ENCODE measurements around the gene FAM3C.
"Not testable (repeated sequence)": the region's sequence is repeated elsewhere in the genome, so short reads cannot be mapped to it uniquely, and the experiment has no call there.

Gene FAM3C

DNA sequence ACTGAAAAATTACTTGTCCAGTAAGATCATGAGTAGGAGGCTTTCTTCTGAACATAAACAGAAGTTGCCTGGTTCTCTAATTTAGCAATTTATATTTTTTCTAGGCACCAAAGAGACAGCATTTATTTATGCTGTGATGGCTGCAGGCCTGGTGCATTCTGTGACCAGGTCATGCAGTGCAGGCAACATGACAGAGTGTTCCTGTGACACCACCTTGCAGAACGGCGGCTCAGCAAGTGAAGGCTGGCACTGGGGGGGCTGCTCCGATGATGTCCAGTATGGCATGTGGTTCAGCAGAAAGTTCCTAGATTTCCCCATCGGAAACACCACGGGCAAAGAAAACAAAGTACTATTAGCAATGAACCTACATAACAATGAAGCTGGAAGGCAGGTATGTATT, 64.5 kb downstream of the FAM3C start:
- DNase-seq = no peak

DNA sequence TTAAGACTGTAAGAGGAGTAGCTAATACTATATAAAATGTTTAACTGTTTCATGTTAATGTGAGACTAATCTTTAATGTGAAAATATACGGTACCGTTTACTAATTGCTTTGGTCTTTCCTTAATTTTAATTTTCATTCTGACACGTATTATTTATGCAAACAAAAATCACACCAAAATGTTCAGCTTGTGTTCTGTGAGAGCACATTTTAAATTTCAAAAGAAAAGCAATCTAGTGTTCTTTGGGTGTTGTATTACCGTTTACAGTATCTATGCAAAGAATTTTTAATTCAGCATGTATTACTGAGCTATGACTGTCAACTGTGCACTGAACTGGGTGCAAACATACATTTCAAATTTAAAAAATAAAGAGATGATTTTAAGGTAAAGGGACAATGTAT, 65.1 kb downstream of the FAM3C start:
- no peak for DNase-seq

DNA sequence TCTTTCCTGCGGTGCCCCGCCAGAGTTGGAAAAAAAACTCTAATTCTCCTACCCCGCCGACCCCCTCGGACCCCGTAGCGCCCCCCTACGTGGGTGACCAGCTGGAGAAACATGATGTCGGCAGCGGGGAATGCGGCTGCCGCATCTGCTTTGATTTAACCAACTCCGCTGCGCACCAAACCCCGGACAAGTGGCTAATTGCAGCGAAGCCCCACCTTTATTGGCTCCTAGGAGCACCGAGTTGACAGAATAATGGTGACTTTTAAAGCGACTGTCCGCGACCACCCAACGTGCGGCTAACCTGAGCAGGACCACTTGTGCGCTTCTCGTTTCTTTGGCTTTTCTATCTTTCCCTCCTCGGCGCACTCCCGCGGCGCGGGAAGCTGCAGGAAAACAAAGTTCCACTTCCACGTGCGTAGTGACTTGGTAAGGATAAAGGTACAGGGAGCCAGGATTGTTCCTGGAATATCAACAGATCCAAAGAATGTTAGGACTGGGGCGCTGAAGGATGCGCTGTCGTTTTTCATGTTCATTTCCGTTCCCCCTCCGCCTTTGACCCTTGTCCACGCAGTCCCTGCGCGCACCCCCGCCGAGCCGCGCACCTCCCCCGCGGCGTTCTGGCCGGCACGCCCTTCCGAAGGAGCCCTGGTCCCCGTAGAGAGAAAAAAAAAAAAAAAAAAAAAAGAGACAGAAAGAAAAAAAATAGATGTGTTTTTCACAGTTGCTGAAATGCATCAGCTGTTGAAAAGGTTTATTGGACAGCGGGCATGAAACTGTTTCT, 65.9 kb downstream of the FAM3C start:
- no peak for DNase-seq

DNA sequence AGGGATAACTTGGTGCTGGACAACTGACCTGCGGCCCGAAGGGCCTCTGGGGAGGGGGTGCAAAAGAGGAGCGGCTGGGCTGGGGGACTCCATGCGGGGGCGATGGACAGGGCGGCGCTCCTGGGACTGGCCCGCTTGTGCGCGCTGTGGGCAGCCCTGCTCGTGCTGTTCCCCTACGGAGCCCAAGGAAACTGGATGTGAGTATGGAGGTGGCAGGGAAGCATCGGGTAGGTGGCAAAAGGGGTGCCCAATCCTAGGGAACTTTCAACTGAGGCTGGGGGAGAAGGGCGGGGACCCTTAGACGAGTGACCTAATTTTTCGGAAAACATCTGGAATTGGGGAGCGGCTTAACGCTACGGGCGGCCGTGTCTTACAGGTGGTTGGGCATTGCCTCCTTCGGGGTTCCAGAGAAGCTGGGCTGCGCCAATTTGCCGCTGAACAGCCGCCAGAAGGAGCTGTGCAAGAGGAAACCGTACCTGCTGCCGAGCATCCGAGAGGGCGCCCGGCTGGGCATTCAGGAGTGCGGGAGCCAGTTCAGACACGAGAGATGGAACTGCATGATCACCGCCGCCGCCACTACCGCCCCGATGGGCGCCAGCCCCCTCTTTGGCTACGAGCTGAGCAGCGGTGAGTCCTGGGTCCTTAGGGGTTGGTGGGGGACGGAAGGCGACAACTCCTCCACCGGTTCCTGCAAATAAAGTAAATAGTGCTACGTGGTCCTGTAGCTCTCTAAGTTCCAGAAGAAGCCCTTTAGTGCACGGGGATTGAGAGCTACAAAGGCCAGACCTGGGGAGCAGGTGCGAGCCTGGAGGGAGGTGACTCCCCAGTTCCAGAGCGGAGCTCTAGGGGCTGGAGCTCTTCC, 66.7 kb downstream of the FAM3C start:
- peak in 6 of 56 donors; percentile 4 to 44 (median 6) for DNase-seq

DNA sequence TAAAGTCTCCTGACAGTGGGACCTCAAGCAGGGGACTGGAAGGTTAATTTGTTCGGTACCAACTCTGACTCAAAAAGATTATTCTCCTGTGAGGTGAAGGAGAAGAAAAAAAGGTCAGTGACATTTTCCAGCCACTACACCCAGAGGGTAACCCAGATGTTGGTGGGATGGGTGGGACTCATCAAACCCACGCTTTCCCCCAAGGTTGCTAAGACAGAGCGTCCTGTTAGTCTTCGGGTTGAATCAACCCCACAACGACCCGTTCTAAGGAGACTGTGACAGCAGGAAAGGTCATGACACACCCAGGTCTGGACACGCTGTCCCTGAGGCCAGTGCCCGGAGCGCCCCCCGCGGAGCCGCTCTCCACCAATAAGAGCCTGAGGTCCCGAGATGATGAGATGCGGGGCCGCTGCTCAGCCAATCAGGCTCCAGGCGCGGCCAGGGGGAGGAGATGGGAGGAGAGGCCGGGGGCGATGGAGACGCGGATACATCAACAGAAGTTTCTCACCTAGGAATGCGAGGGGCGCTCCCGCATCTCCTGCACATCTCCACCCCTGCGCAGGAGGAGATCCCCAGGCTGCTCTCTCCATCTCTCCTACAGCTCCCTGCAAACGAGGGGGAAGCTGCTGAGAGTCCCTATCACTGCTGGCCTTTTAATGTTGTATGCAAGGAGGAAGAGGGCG, 67.5 kb downstream of the FAM3C start, which contains the start of gene WNT16:
WNT16 (plus strand) TSS at position 493 of the 683 bp plus-strand sequence. CDS start 293 bp downstream, outside the sequence.
- peak in 7 of 56 donors; percentile 3 to 48 (median 11) for DNase-seq

DNA sequence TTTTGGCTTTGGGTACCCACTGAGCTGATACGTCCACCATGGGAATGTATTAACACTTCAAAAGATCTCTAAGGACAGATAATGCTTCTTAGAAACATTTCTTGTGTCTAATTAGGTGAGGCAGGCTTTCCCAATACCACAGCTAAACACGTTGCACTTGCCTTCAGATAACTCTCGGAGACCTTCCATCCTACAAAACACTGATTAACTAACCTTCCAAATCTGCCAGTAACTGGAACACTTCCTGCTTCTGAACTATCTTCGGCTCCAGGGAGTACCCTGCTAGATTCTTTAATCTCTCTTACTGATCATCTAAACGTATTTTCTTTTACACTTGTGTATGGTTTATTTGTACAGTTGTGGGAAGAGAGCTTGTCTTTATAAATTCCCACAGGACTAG, 68.4 kb downstream of the FAM3C start:
- DNase-seq = no peak

DNA sequence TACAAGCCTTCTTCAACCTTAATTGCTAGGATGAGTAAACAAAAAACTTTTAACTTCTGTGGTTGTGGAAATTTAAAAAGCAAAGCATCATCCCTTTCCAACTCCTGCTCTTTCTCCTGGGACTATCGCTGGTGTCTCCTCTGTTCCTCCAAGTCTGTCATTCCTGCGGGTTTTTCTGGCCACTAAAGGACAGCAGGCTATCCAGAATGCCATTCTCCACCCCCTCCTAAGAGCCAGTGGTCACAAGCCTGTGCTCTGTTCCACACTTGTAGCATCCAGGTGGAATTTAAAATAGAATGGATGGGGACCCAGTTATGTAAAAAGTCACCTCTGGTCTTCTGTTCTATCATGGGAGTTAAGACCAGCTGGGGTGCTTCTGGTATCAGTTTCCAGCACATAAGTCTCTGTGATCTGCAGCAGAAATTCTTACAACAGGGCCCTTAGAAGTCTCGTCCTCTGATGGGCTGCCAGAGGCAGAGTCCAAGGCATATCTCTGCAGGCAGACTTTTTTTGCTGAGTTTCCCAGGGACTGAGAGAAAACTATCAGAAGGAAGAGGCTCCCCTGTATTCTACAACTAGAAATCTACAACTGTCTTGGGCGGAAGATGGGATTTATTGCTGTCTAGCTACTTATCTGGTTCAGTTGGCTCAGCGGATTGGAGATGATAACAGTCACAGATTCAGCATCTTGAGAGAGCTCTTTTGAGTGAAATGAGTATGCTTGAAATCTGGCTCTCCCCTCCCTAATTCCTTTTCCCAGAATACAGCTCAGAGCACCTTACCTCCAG, 72.4 kb downstream of the FAM3C start:
- DNase-seq = no peak

DNA sequence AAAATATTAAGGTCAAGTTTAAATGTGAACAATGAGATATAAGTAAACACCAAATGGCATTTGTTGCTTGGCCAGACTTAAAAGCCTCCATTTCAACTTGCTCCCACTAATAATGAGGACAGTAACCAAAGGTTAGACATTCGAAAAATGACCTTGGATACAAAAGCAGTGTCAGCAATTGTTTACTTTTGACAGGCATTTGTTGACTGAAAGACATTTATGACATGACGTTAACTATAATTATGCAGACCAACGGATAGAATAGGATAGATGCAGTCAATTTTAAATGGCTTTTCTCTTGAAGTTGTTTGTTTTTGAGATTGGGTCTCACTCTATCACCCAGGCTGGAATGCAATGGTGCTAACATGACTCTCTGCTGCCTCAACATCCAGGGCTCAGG, 73.6 kb downstream of the FAM3C start:
- no peak for DNase-seq

DNA sequence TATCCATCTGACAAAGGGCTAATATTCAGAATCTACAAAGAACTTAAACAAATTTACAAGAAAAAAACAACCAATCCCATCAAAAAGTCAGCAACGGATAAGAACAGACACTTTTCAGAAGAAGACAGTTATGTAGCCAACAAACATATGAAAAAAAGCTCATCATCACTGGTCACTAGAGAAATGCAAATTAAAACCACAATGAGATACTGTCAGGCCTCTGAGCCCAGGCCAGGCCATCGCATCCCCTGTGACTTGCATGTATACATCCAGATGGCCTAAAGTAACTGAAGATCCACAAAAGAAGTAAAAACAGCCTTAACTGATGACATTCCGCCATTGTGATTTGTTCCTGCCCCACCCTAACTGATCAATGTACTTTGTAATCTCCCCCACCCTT, 80.9 kb downstream of the FAM3C start:
- not testable (repeated sequence) for DNase-seq

DNA sequence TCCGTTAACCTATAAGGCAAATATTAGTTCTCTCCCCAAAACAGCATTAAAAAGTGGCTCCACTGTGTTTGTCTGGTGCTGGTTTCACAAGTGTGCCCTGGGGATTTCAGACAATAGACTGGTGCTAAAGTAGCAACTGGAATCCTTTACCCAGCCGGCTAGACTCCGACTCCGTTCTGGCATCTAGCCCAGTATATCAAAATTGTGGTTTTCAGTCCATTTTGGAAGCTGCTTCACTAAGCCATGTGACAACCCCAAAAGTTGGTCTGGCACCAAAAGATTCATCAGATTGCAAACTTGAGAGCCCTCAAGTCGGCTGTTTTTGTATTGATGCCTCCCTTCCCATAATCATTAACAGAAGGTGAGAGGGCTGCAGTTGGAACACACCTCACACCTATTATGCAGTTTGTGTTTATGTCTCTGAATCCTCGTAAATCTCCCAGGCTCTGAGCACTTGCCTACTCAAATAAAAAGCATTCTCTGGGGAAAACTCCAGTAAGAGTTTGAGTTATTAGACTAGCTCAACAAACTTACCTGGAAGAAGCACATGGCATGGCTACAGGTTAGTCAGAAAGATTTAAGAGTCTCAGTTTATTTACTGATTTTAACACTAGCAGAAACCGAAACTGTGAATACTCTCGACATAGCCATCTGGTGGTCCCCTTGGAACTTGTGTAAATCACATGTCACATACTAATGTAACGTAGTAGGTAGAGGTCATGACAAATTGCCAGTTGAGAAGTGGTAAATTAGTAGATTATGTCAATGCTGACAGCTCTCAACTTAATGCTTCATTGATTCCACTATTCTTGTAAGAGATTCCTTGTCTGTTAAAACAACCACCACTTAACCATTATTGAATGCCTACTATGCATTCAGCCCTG, 82.1 kb downstream of the FAM3C start:
- no peak for DNase-seq

DNA sequence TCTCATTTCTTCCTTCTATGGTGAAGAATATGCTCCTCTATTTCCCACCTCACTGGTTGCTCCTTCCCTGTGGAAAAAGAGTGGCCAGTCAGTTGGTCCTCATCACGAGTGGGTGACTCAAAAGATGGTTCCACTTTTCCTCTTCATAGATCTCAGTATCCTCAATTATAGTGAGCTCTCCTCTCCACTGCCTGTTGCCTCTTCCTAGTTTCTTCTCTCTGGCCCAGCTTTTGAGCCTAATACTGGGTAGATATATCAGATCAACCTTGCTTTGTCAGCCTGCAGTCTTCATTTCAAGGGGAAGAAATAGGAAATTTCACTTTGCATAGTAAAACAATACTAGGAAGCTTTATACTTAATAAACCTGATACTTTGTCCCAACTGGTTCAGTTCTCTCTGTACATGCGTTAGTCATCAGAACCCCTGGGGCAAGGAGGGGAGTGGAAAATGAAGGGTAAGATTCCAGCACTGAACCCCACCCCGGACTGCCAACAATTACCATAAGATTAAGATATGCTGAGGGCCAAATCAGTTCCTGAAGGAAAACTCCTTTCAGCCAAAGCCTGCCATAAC, 82.8 kb downstream of the FAM3C start:
- no peak for DNase-seq

DNA sequence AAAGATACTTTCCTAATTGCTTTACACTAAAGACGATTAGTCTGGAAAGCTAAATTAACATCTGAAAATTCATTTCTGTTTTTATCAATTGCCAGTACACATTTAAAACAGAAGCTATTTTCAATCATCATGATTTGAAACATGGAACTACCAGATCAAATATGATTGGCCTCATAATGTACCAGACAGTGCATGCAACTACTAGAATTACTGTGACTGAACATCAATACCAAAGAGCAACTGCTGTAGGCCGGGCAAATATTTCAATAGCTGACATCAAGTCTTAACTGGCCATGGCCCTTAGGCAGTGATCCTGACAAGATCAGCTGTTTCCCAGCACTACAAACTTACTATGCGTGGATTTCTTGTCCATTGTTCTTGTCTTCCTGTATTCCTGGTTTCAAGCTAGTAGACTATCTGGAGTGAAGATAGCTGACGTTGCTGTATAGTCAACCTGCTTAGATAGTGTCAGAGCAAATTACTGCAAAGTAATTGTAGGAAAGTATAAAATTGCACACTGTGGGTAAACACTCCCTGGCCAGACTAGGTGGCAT, 89.0 kb downstream of the FAM3C start:
- no peak for DNase-seq

DNA sequence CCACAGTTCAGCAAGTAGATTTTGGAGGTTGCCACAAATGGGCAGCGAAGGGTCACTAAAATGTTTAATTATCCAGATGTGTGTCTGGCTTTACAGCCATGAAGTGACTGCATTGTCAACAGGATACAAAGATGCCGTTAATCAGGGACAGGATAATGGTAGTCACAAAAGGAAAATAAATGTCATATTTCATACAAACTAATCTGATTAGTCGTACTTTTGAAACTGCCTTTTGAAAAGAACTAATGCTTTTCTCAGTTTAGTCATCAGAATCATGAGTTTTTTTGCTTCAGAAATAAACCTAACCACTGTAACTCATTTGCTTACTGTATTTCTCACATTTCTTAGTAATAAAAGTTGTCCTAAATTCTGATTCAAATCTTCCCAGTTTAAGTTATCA, 89.5 kb downstream of the FAM3C start:
- no peak for DNase-seq

DNA sequence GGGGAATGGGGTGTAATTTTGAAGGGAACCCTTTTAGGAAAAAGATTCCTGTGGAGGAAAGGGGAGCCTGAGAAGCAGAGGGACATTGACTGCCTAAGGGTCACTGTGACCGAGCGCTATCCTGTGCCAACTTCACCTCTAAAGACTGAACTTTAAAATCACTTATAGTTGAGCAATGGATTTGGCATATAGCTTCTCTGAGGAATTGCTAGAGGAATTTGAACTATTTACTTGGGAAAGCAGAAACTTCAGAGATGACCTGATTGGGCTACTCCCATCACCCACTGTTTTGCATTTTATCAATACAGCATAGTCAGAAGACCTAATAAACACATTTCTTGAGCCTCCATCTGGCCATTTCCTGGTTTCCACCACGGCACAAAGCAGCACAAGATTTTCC, 91.0 kb downstream of the FAM3C start:
- DNase-seq = no peak

DNA sequence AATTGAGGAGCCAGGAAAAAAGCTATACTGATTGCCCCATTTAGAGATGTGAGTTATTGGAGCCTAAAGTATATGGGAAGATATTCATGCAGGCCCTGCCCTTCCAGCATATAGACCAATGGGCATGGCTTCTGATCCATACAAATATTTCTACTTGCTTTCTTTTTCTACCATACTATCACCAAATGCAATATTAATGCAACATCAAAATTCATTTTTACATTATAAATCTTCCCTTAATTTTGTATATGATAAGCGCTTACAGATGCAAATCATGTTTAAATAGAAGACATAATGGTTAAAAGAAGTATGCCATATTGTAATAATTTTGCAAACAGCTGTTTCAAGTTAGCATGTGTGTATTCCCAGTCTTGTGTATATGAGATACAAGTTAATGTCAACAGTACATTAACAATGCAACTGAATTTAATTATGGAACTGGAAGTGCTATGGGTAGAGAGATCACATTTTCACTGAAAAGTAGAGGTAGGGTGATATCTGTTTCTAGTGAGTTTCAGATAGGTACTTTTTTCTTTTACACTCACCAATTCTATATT, 91.9 kb downstream of the FAM3C start:
- DNase-seq = no peak

DNA sequence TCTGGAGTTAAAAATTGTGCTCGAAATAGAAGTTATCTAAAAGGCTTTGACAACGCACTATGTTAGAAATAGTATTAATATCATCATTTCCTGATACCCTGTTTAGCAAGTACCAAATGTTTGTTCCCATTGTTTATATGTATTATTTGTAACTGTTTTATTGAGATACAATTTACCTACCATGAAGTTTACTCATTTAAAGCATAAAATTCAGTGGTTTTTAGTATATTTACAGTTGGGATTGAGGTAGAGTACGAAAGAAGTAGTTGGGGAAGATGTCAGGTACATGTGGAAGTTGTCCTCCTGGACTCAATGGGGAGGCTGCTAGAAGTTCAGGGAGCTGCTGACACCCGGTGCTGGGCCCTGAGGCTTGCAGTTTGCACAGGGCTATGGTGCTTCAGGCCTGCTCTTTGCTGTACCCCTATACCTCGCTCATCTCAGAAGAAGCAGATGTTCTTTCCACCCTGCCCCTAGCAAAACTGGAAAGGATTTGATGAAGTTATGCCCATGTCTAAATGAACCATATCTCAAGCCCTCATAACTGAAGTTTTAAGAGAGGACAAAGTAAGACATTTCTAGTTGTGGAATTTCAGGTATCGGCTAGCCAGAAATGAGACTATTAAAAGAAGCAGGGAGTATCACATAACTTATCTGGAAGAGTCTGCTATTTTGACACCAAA, 92.5 kb downstream of the FAM3C start:
- no peak for DNase-seq

DNA sequence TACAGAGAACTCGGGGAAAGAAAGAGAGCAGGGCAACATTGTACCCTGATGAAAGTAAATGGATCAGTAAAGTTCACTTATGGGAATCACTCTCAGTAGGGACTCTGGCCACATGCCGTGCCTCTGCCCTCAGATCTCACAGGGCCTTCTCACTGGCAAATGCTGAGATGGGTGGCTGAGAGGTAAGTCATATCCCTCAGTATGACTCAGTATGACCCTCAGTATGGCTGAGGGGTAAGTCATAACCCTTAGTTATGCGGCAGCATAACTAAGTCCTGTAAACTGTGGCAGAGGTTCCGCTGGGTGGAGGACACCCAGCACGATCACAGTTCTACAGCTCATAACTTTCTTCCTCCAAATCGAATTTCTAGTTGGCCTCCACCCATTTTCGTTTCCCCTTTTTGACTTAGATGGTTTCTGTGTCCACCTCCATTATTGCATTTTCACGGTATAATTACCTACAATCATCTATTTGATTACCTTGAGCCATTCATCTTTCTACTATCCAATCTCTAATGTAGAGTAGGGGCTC, 93.8 kb downstream of the FAM3C start:
- no peak for DNase-seq
